K562 (cell line): ENCODE results near the gene CENPP. TPM values are rescaled to one million over a fixed set of nuclear protein-coding genes. Genes with fewer than 3 reads are reported as not detected.

Experiments
- ADNP ChIP-seq: fragments of 200-800 bp; sonication (Bioruptor generic); IDR thresholded peaks from 2 replicates; pipeline ENCODE4 v1.6.1; 2016; ENCODE audit warnings: missing genetic modification characterization, missing compliant biosample characterization
- DIDO1 ChIP-seq: fragments of 450-650 bp; IDR thresholded peaks from 2 replicates; pipeline ENCODE4 v1.6.1; 2016; ENCODE audit warnings: low read depth, missing biosample characterization, missing genetic modification characterization
- FOS ChIP-seq: IDR thresholded peaks from 3 replicates; pipeline ENCODE4 v1.6.1; 2011; ENCODE audit not compliant: insufficient read length; ENCODE audit errors: extremely low read depth
- FOXK2 ChIP-seq, 2 experiments: fragments of 450-650 bp; IDR thresholded peaks in 1 of 2; conservative IDR thresholded peaks in 1 of 2; 2 replicates each; pipeline ENCODE4 v1.6.1; 2016; ENCODE audit warnings: low read depth in 2 of 2, mild to moderate bottlenecking in 1 of 2
- GATAD2B ChIP-seq: fragments of 450-650 bp; IDR thresholded peaks from 2 replicates; pipeline ENCODE4 v1.6.1; 2017; ENCODE audit warnings: mild to moderate bottlenecking, borderline replicate concordance
- NR0B1 ChIP-seq: fragments of 450-650 bp; IDR thresholded peaks from one replicate; pipeline ENCODE4 v1.6.1; 2018; ENCODE audit warnings: mild to moderate bottlenecking, moderate library complexity; ENCODE audit not compliant: partially characterized antibody
- POLR2AphosphoS5 ChIP-seq: IDR thresholded peaks from 2 replicates; pipeline ENCODE4 v1.6.1; 2011; ENCODE audit warnings: mild to moderate bottlenecking, low read depth, low read length, moderate library complexity; ENCODE audit not compliant: control insufficient read depth, insufficient read depth
- RNF2 ChIP-seq: sonication (generic); IDR thresholded peaks from 2 replicates; pipeline ENCODE4 v1.6.1; 2016
- SIN3A ChIP-seq, 2 experiments: fragments of 150-350 bp in 1 of 2; IDR thresholded peaks; 2 replicates each; pipeline ENCODE4 v1.6.1; 2011 to 2016; ENCODE audit warnings: borderline replicate concordance in 2 of 2, low read depth in 2 of 2, low read length in 2 of 2, mild to moderate bottlenecking in 2 of 2, moderate library complexity in 2 of 2; ENCODE audit not compliant: control insufficient read depth in 1 of 2
- SLC30A9 ChIP-seq: fragments of 250-450 bp; sonication (Bioruptor Pico); IDR thresholded peaks from 2 replicates; pipeline ENCODE4 v1.8.0; 2022; ENCODE audit warnings: mild to moderate bottlenecking, moderate library complexity
- SOX6 ChIP-seq: fragments of 450-650 bp; IDR thresholded peaks from 2 replicates; pipeline ENCODE4 v1.6.1; 2014; ENCODE audit warnings: mild to moderate bottlenecking
- U2AF2 ChIP-seq: fragments of 200-400 bp; formaldehyde crosslinking; optimal IDR thresholded peaks from 2 replicates; pipeline ENCODE3; 2017; ENCODE audit warnings: low read depth, mild to moderate bottlenecking, low read length
- ZBTB9 ChIP-seq: fragments of 450-650 bp; formaldehyde crosslinking; IDR thresholded peaks from 2 replicates; pipeline ENCODE4 v1.4.0; 2020; ENCODE audit warnings: mild to moderate bottlenecking, moderate library complexity
- ZFP30 ChIP-seq: fragments of 250-450 bp; sonication (Bioruptor Pico); IDR thresholded peaks from 2 replicates; pipeline ENCODE4 v1.8.0; 2022; ENCODE audit warnings: moderate library complexity, mild to moderate bottlenecking, inconsistent platforms, borderline replicate concordance
- ZNF274 ChIP-seq: IDR thresholded peaks from 2 replicates; pipeline ENCODE4 v1.6.1; 2011; ENCODE audit warnings: low read depth, mild to moderate bottlenecking, low read length, moderate library complexity, borderline replicate concordance
- ZNF347 ChIP-seq: fragments of 450-650 bp; formaldehyde crosslinking; IDR thresholded peaks from 2 replicates; pipeline ENCODE4 v1.4.0; 2020; ENCODE audit warnings: low read depth, mild to moderate bottlenecking, moderate library complexity
- ZNF583 ChIP-seq: fragments of 250-450 bp; sonication (Bioruptor Pico); IDR thresholded peaks from 2 replicates; pipeline ENCODE4 v1.4.0; 2020
- ZNF764 ChIP-seq: fragments of 250-450 bp; sonication (Bioruptor Pico); IDR thresholded peaks from 2 replicates; pipeline ENCODE4 v1.4.0; 2020; ENCODE audit warnings: low read depth, mild to moderate bottlenecking, moderate library complexity
- ZNF79 ChIP-seq: fragments of 250-450 bp; sonication (Bioruptor Pico); IDR thresholded peaks from 2 replicates; pipeline ENCODE4 v1.4.0; 2020; ENCODE audit warnings: low read depth, mild to moderate bottlenecking, moderate library complexity
- polyA plus RNA-seq, 8 experiments: library from polyadenylated mRNA; depleted of rRNA in 4 of 8; stranded (reverse) in 5 of 8; unstranded in 3 of 8; fragments of >200 nt; fragmentation: Nextera tagmentation in 2 of 8; fragmentation: Illumina TruSeq in 1 of 8; extraction: Ambion mirVana in 2 of 8; extraction: Trizol in 1 of 8; gene quantifications; 2 replicates each; pipeline versions ENCODE4 v1.2.1 to v1.2.3, GENCODE V29; 2011 to 2014; ENCODE audit warnings: inconsistent platforms in 1 of 8, missing spikeins in 1 of 8
- total RNA-seq, 7 experiments: library from RNA; depleted of rRNA in 6 of 7; stranded (reverse); fragments of >200 nt in 6 of 7; fragmentation: Illumina TruSeq in 2 of 7; extraction: Trizol in 2 of 7; gene quantifications; 2 replicates each; pipeline versions ENCODE4 v1.2.1 to v1.2.3, GENCODE V29; 2011 to 2021; ENCODE audit warnings: low replicate concordance in 1 of 7
- TF ChIP-seq, protein P1 (sequence below): fragments of 450-650 bp; IDR thresholded peaks from 2 replicates; pipeline ENCODE4 v1.6.1; 2017; ENCODE audit warnings: antibody characterized with exemption, mild to moderate bottlenecking
- TF ChIP-seq, protein P2 (sequence below): sonication (generic); IDR thresholded peaks from 2 replicates; pipeline ENCODE4 v1.6.1; 2016

Gene CENPP
- total and polyA plus RNA-seq, 9 of the 15 experiments (the other 6 are each of a cell fraction or from before 2014, with no cell fraction given): 8.0 to 28.5 (median 17.9) TPM

DNA sequence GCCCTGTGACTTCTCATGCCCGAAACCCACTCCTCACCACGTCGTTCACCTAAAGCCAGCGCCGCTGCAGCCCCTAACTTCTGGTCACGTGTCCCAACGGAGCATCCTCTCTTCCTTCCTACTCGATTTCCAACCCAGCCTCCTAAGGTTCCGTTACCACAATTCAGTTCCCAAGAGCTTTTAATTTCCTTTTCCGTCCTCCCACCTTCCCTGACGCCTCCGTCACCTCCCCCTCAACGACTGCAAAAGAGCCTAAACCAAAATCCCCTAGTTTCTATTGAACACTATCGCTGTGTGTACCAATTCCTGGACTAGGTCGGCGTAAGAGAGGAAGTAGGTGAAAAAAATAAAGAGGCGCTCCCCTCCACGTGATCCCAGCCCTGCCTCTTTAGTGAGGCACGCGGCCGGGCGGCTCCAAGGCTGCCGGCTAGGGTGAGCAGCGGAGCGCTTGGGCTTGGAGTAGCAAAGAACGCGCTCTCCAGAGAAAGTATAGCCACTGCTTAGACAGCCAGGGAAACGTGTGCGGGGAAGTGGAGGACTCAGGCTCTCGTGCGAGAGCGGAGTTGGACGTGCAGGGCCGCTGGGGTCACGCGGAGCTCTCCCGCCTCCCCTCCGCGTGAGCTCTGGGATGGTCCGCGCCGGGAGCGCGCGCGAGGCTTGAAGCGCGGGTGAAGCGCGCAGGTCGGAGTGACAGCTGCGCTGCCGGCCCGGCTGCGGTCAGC lies at the start of gene CENPP, which contains the start of gene NOL8 (continued):
- TF ChIP-seq POLR2AphosphoS5 (peak; percentile 79; the same call in 1 of the 2 replicates), SLC30A9 (CRISPR knock-in tag) (no peak), SOX6 (peak; percentile 41), ZFP30 (CRISPR knock-in tag) (no peak), ZNF583 (CRISPR knock-in tag) (no peak), FOS (no peak), ZNF274 (no peak), ZBTB9 (CRISPR knock-in tag) (no peak; the same call in 1 of the 2 replicates), SIN3A (IDR thresholded peaks at IDR 0.05; ENCODE audit: borderline replicate concordance in 2 of 2, control insufficient read depth in 1 of 2, low read depth in 2 of 2, low read length in 2 of 2) (peak; percentile 92 to 98; a peak in 3 of 4 replicates), ZNF764 (CRISPR knock-in tag) (no peak), FOXK2 (conservative IDR thresholded peaks at IDR 0.05 in 1 of 2, IDR thresholded peaks at IDR 0.05 in 1 of 2; ENCODE audit: low read depth in 2 of 2) (peak; percentile 98 to 100), NR0B1 (no peak), ZNF347 (CRISPR knock-in tag) (no peak), ADNP (tag) (no peak), U2AF2 (no peak), GATAD2B (no peak), DIDO1 (tag) (peak; percentile 100), RNF2 (peak; percentile 67), ZNF79 (no peak)
- TF ChIP-seq, protein P1, sequence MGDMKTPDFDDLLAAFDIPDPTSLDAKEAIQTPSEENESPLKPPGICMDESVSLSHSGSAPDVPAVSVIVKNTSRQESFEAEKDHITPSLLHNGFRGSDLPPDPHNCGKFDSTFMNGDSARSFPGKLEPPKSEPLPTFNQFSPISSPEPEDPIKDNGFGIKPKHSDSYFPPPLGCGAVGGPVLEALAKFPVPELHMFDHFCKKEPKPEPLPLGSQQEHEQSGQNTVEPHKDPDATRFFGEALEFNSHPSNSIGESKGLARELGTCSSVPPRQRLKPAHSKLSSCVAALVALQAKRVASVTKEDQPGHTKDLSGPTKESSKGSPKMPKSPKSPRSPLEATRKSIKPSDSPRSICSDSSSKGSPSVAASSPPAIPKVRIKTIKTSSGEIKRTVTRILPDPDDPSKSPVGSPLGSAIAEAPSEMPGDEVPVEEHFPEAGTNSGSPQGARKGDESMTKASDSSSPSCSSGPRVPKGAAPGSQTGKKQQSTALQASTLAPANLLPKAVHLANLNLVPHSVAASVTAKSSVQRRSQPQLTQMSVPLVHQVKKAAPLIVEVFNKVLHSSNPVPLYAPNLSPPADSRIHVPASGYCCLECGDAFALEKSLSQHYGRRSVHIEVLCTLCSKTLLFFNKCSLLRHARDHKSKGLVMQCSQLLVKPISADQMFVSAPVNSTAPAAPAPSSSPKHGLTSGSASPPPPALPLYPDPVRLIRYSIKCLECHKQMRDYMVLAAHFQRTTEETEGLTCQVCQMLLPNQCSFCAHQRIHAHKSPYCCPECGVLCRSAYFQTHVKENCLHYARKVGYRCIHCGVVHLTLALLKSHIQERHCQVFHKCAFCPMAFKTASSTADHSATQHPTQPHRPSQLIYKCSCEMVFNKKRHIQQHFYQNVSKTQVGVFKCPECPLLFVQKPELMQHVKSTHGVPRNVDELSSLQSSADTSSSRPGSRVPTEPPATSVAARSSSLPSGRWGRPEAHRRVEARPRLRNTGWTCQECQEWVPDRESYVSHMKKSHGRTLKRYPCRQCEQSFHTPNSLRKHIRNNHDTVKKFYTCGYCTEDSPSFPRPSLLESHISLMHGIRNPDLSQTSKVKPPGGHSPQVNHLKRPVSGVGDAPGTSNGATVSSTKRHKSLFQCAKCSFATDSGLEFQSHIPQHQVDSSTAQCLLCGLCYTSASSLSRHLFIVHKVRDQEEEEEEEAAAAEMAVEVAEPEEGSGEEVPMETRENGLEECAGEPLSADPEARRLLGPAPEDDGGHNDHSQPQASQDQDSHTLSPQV: no peak
- TF ChIP-seq, protein P2, sequence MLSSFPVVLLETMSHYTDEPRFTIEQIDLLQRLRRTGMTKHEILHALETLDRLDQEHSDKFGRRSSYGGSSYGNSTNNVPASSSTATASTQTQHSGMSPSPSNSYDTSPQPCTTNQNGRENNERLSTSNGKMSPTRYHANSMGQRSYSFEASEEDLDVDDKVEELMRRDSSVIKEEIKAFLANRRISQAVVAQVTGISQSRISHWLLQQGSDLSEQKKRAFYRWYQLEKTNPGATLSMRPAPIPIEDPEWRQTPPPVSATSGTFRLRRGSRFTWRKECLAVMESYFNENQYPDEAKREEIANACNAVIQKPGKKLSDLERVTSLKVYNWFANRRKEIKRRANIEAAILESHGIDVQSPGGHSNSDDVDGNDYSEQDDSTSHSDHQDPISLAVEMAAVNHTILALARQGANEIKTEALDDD: no peak
